ENCODE data around the gene NBPF3.

DNA sequence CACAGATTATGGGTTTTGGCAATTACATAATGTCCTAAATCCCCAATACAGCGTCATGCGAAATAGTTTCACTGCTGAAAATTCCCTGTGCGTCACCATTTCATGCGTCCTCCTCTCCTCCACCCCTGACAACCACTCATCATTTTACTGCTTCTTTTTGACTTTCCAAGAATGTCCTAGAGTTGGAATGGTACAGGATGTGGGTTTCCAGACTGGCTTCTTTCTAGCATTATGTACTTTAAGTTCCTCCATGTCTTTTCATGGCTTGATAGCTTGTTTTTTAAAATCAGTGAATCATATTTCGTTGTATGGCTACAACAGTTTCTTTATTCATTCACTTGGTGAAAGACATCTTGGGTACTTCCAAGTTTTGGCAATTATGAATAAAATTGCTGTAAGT lies 7.4 kb downstream of the NBPF3 start:
- no peak for TF ChIP-seq CTCF (IDR thresholded peaks at IDR 0.05)
- no peak for TF ChIP-seq TCF7L2 (IDR thresholded peaks at IDR 0.05; ENCODE audit: low read depth, low read length)
- no peak for TF ChIP-seq SIN3A (IDR thresholded peaks at IDR 0.05; ENCODE audit: borderline replicate concordance, insufficient read depth, low read depth, low read length)
- TF ChIP-seq, protein P1, sequence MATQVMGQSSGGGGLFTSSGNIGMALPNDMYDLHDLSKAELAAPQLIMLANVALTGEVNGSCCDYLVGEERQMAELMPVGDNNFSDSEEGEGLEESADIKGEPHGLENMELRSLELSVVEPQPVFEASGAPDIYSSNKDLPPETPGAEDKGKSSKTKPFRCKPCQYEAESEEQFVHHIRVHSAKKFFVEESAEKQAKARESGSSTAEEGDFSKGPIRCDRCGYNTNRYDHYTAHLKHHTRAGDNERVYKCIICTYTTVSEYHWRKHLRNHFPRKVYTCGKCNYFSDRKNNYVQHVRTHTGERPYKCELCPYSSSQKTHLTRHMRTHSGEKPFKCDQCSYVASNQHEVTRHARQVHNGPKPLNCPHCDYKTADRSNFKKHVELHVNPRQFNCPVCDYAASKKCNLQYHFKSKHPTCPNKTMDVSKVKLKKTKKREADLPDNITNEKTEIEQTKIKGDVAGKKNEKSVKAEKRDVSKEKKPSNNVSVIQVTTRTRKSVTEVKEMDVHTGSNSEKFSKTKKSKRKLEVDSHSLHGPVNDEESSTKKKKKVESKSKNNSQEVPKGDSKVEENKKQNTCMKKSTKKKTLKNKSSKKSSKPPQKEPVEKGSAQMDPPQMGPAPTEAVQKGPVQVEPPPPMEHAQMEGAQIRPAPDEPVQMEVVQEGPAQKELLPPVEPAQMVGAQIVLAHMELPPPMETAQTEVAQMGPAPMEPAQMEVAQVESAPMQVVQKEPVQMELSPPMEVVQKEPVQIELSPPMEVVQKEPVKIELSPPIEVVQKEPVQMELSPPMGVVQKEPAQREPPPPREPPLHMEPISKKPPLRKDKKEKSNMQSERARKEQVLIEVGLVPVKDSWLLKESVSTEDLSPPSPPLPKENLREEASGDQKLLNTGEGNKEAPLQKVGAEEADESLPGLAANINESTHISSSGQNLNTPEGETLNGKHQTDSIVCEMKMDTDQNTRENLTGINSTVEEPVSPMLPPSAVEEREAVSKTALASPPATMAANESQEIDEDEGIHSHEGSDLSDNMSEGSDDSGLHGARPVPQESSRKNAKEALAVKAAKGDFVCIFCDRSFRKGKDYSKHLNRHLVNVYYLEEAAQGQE (IDR thresholded peaks at IDR 0.05; ENCODE audit: insufficient read depth in 1 of 2, low read depth in 2 of 2, low read length in 1 of 2): no peak
- no peak for TF ChIP-seq POLR2AphosphoS5 (IDR thresholded peaks at IDR 0.05; ENCODE audit: low read depth, low read length)
